Mammary epithelial cell (primary cell): ENCODE measurements around the gene SELENOW.

Experiments
- EZH2 ChIP-seq: IDR thresholded peaks from 2 replicates; pipeline ENCODE4 v1.6.1; 2012; ENCODE audit warnings: low read length, inconsistent platforms, borderline replicate concordance
- TF ChIP-seq, protein P1 (sequence below), 2 donors: IDR thresholded peaks in 1 of 2; conservative IDR thresholded peaks in 1 of 2; 2 replicates each; pipeline ENCODE4 v1.5.1; 2011 to 2012; ENCODE audit warnings: inconsistent platforms in 2 of 2, low read length in 2 of 2, mild to moderate bottlenecking in 2 of 2, control low read depth in 1 of 2, low read depth in 1 of 2; ENCODE audit not compliant: insufficient read depth in 1 of 2; ENCODE audit errors: extremely low read depth in 1 of 2

DNA sequence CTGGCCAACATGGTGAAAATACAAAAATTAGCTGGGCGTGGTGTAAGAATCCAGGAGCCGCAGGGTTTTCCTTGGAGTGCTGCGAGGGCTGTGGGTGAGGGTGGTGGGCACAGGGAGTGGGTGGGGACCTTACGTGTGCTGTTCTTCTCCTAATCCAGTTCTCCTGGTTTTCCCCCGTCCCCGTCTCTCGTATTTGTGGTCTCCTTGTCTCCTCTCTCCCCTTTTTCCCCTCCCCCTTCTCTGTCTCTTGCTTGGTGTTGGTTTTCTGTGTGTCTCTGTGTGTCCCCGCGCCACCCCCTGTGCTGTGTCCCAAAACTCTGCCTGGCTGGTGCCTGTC lies 1.7 kb downstream of the SELENOW start:
- TF ChIP-seq, protein P1, sequence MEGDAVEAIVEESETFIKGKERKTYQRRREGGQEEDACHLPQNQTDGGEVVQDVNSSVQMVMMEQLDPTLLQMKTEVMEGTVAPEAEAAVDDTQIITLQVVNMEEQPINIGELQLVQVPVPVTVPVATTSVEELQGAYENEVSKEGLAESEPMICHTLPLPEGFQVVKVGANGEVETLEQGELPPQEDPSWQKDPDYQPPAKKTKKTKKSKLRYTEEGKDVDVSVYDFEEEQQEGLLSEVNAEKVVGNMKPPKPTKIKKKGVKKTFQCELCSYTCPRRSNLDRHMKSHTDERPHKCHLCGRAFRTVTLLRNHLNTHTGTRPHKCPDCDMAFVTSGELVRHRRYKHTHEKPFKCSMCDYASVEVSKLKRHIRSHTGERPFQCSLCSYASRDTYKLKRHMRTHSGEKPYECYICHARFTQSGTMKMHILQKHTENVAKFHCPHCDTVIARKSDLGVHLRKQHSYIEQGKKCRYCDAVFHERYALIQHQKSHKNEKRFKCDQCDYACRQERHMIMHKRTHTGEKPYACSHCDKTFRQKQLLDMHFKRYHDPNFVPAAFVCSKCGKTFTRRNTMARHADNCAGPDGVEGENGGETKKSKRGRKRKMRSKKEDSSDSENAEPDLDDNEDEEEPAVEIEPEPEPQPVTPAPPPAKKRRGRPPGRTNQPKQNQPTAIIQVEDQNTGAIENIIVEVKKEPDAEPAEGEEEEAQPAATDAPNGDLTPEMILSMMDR (conservative IDR thresholded peaks at IDR 0.05 in 1 of 2, IDR thresholded peaks at IDR 0.05 in 1 of 2; ENCODE audit: extremely low read depth in 1 of 2, insufficient read depth in 1 of 2, low read depth in 1 of 2, low read length in 2 of 2), result no peak
- no peak for TF ChIP-seq EZH2
